ENCODE results near the gene PRMT2. TPM values are rescaled to one million over a fixed set of nuclear protein-coding genes. Genes with fewer than 3 reads are reported as not detected.

The PRMT2 gene
- total and polyA plus RNA-seq, 2 experiments from 2014 or later = 51.9 to 56.9 TPM

DNA sequence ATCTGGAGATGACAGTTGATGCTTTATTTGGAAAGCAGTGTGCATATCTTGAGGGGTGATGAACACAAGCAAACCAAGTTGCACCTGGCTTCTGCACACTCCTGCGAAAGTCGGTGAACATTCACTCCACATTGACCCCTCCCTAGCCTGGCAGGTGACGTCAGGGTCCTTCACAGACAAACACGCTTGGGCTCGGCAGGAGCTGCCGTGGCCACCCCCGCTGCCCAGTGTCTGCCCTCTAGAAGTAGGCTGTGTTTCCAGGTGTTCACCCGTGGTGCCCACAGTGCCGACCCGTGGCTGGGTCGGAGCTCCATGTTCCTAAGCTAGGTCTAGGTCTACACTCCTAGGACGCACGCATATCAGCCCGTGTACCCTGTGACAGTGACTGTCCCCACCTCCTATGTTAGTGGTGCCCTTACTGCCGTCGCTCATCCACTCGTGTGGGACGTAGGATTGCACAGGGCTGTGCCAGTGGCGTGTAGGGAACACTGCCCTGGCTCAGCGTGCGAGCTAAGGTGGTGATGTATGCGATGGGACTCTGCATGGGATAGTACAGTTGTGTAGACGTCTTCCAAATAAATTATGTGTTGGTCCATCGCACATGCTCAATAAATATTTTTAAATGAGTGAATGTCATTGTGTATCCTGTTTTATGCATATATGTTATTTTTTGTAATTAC lies 29.0 kb downstream of the PRMT2 start:
- H4K20me1 ChIP-seq (replicated peaks; ENCODE audit: insufficient read depth) = peaks cover 4% of the 10 kb centered on the region; the same call in 1 of the 2 replicates
- 0 out of 2 replicates have a peak, but pooled peaks cover 4% of the 10 kb centered on the region for H3K4me1 ChIP-seq (ENCODE audit: insufficient read depth)
- Mint-ChIP-seq H3K4me3 (no peak overlapping the region), H3K36me3 (ENCODE audit: low read depth) (no peaks in the 10 kb centered on the region; the same call in 2 of the 3 replicates), H3K27ac (no peak overlapping the region), H3K4me1 (peaks cover 2% of the 10 kb centered on the region; the same call in 2 of the 3 replicates), H3K27me3 (ENCODE audit: insufficient read depth, low read depth, poor library complexity) (peaks cover 17% of the 10 kb centered on the region), H3K9me3 (no peaks in the 10 kb centered on the region)
- no peaks in the 10 kb centered on the region for H3K79me2 ChIP-seq (replicated peaks; ENCODE audit: insufficient read depth)
- peaks cover 14% of the 10 kb centered on the region; the same call in 1 of the 2 replicates for H3K27me3 ChIP-seq (ENCODE audit: insufficient read depth)
- H3K9me2 ChIP-seq (ENCODE audit: insufficient read depth) = no peaks in the 10 kb centered on the region
- no peak for ATAC-seq
- no peaks in the 10 kb centered on the region for H3F3A ChIP-seq (replicated peaks; ENCODE audit: low read depth)
- TF ChIP-seq, protein P1, sequence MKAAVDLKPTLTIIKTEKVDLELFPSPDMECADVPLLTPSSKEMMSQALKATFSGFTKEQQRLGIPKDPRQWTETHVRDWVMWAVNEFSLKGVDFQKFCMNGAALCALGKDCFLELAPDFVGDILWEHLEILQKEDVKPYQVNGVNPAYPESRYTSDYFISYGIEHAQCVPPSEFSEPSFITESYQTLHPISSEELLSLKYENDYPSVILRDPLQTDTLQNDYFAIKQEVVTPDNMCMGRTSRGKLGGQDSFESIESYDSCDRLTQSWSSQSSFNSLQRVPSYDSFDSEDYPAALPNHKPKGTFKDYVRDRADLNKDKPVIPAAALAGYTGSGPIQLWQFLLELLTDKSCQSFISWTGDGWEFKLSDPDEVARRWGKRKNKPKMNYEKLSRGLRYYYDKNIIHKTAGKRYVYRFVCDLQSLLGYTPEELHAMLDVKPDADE (IDR thresholded peaks at IDR 0.05) = no peak
- TF ChIP-seq, protein P2, sequence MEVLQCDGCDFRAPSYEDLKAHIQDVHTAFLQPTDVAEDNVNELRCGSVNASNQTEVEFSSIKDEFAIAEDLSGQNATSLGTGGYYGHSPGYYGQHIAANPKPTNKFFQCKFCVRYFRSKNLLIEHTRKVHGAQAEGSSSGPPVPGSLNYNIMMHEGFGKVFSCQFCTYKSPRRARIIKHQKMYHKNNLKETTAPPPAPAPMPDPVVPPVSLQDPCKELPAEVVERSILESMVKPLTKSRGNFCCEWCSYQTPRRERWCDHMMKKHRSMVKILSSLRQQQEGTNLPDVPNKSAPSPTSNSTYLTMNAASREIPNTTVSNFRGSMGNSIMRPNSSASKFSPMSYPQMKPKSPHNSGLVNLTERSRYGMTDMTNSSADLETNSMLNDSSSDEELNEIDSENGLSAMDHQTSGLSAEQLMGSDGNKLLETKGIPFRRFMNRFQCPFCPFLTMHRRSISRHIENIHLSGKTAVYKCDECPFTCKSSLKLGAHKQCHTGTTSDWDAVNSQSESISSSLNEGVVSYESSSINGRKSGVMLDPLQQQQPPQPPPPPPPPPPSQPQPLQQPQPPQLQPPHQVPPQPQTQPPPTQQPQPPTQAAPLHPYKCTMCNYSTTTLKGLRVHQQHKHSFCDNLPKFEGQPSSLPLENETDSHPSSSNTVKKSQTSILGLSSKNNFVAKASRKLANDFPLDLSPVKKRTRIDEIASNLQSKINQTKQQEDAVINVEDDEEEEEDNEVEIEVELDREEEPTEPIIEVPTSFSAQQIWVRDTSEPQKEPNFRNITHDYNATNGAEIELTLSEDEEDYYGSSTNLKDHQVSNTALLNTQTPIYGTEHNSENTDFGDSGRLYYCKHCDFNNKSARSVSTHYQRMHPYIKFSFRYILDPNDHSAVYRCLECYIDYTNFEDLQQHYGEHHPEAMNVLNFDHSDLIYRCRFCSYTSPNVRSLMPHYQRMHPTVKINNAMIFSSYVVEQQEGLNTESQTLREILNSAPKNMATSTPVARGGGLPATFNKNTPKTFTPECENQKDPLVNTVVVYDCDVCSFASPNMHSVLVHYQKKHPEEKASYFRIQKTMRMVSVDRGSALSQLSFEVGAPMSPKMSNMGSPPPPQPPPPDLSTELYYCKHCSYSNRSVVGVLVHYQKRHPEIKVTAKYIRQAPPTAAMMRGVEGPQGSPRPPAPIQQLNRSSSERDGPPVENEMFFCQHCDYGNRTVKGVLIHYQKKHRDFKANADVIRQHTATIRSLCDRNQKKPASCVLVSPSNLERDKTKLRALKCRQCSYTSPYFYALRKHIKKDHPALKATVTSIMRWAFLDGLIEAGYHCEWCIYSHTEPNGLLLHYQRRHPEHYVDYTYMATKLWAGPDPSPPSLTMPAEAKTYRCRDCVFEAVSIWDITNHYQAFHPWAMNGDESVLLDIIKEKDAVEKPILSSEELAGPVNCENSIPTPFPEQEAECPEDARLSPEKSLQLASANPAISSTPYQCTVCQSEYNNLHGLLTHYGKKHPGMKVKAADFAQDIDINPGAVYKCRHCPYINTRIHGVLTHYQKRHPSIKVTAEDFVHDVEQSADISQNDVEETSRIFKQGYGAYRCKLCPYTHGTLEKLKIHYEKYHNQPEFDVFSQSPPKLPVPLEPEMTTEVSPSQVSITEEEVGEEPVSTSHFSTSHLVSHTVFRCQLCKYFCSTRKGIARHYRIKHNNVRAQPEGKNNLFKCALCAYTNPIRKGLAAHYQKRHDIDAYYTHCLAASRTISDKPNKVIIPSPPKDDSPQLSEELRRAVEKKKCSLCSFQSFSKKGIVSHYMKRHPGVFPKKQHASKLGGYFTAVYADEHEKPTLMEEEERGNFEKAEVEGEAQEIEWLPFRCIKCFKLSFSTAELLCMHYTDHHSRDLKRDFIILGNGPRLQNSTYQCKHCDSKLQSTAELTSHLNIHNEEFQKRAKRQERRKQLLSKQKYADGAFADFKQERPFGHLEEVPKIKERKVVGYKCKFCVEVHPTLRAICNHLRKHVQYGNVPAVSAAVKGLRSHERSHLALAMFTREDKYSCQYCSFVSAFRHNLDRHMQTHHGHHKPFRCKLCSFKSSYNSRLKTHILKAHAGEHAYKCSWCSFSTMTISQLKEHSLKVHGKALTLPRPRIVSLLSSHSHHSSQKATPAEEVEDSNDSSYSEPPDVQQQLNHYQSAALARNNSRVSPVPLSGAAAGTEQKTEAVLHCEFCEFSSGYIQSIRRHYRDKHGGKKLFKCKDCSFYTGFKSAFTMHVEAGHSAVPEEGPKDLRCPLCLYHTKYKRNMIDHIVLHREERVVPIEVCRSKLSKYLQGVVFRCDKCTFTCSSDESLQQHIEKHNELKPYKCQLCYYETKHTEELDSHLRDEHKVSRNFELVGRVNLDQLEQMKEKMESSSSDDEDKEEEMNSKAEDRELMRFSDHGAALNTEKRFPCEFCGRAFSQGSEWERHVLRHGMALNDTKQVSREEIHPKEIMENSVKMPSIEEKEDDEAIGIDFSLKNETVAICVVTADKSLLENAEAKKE (CRISPR knock-in tag; IDR thresholded peaks at IDR 0.05) = no peak
- TF ChIP-seq STAT1 (IDR thresholded peaks at IDR 0.05; ENCODE audit: unreplicated experiment) (no peak), EZH2 (IDR thresholded peaks at IDR 0.05; ENCODE audit: low read depth, unreplicated experiment) (no peak), ZNF331 (CRISPR knock-in tag; IDR thresholded peaks at IDR 0.05; ENCODE audit: low read depth) (no peak), EZH2phosphoT487 (IDR thresholded peaks at IDR 0.05; ENCODE audit: unreplicated experiment) (no peak), JUNB (IDR thresholded peaks at IDR 0.05; ENCODE audit: unreplicated experiment) (no peak), CREB1 (CRISPR knock-in tag; IDR thresholded peaks at IDR 0.05; ENCODE audit: low read depth) (no peak), POLR2AphosphoS5 (IDR thresholded peaks at IDR 0.05; ENCODE audit: low read depth) (no peak), ZNF114 (CRISPR knock-in tag; IDR thresholded peaks at IDR 0.05) (no peak), NANOG (IDR thresholded peaks at IDR 0.05; ENCODE audit: borderline replicate concordance) (no peak)
- TF ChIP-seq, protein P3, sequence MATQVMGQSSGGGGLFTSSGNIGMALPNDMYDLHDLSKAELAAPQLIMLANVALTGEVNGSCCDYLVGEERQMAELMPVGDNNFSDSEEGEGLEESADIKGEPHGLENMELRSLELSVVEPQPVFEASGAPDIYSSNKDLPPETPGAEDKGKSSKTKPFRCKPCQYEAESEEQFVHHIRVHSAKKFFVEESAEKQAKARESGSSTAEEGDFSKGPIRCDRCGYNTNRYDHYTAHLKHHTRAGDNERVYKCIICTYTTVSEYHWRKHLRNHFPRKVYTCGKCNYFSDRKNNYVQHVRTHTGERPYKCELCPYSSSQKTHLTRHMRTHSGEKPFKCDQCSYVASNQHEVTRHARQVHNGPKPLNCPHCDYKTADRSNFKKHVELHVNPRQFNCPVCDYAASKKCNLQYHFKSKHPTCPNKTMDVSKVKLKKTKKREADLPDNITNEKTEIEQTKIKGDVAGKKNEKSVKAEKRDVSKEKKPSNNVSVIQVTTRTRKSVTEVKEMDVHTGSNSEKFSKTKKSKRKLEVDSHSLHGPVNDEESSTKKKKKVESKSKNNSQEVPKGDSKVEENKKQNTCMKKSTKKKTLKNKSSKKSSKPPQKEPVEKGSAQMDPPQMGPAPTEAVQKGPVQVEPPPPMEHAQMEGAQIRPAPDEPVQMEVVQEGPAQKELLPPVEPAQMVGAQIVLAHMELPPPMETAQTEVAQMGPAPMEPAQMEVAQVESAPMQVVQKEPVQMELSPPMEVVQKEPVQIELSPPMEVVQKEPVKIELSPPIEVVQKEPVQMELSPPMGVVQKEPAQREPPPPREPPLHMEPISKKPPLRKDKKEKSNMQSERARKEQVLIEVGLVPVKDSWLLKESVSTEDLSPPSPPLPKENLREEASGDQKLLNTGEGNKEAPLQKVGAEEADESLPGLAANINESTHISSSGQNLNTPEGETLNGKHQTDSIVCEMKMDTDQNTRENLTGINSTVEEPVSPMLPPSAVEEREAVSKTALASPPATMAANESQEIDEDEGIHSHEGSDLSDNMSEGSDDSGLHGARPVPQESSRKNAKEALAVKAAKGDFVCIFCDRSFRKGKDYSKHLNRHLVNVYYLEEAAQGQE (IDR thresholded peaks at IDR 0.05; ENCODE audit: unreplicated experiment) = no peak
- TF ChIP-seq, protein P4, sequence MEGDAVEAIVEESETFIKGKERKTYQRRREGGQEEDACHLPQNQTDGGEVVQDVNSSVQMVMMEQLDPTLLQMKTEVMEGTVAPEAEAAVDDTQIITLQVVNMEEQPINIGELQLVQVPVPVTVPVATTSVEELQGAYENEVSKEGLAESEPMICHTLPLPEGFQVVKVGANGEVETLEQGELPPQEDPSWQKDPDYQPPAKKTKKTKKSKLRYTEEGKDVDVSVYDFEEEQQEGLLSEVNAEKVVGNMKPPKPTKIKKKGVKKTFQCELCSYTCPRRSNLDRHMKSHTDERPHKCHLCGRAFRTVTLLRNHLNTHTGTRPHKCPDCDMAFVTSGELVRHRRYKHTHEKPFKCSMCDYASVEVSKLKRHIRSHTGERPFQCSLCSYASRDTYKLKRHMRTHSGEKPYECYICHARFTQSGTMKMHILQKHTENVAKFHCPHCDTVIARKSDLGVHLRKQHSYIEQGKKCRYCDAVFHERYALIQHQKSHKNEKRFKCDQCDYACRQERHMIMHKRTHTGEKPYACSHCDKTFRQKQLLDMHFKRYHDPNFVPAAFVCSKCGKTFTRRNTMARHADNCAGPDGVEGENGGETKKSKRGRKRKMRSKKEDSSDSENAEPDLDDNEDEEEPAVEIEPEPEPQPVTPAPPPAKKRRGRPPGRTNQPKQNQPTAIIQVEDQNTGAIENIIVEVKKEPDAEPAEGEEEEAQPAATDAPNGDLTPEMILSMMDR (conservative IDR thresholded peaks at IDR 0.05; ENCODE audit: low read depth in 2 of 2) = no peak
- H3K27ac ChIP-seq (ENCODE audit: low read depth) = no peak overlapping the region
- H3K36me3 ChIP-seq (ENCODE audit: insufficient read depth) = no peaks in the 10 kb centered on the region
- no peak overlapping the region for H3K4me2 ChIP-seq
- no peak for DNase-seq (ENCODE audit: low spot score)
- H3K4me3 ChIP-seq = no peak overlapping the region
- no peak overlapping the region for H2AFZ ChIP-seq

All from GM23338 (cell line).